Measurements from ENCODE around the gene GABBR1. TPM values are rescaled to one million over a fixed set of nuclear protein-coding genes. Genes with fewer than 3 reads are reported as not detected.

Gene GABBR1
- total RNA-seq, result 130 to 138 TPM (median 134 TPM) in 3 replicates

- TF ChIP-seq CTCF (IDR thresholded peaks at IDR 0.05; ENCODE audit: unreplicated experiment), result no peak
- H3K4me1 Mint-ChIP-seq, result peaks cover 41% of the 10 kb centered on the region
- H3K4me3 Mint-ChIP-seq, result peak within 1 kb of the TSS; percentile 91
- peaks cover 7% of the 10 kb centered on the region for H3K27me3 Mint-ChIP-seq (ENCODE audit: low read depth)
- H3K9me3 Mint-ChIP-seq, result no peaks in the 10 kb centered on the region
- H3K27ac Mint-ChIP-seq, result peak within 1 kb of the TSS; percentile 77
- peak; percentile 86 to 87 for DNase-seq (ENCODE audit: low spot score in 2 of 2, unreplicated experiment in 2 of 2)
- H3K36me3 Mint-ChIP-seq, result peaks cover 2% of the 10 kb centered on the region
These were observed at the start of gene GABBR1 for GRCh38 chr6:29632789-29633533. TSS of gene GABBR1 (minus strand) at chr6:29633183. CDS start at chr6:29632385, 798 bp downstream.

- Mint-ChIP-seq H3K27ac (no peak overlapping the region), H3K27me3 (ENCODE audit: low read depth) (peaks cover 8% of the 10 kb centered on the region)
- no peak for TF ChIP-seq CTCF (IDR thresholded peaks at IDR 0.05; ENCODE audit: unreplicated experiment)
These were observed 48.8 kb upstream of the GABBR1 start for GRCh38 chr6:29681811-29682210.

GRCh38 chr6:29680904-29681303 lies 47.9 kb upstream of the GABBR1 start, which contains the start of gene ZFP57:
TSS of gene ZFP57 (minus strand) at chr6:29681152. CDS start at chr6:29677003, 4,149 bp downstream.
- Mint-ChIP-seq H3K4me3 (no peak within 1 kb of the TSS), H3K27ac (no peak within 1 kb of the TSS), H3K9me3 (peaks cover 8% of the 10 kb centered on the region), H3K4me1 (peaks cover 7% of the 10 kb centered on the region), H3K27me3 (ENCODE audit: low read depth) (peaks cover 5% of the 10 kb centered on the region), H3K36me3 (no peaks in the 10 kb centered on the region)
- TF ChIP-seq CTCF (IDR thresholded peaks at IDR 0.05; ENCODE audit: unreplicated experiment), result no peak
- no peak for DNase-seq (ENCODE audit: low spot score in 2 of 2, unreplicated experiment in 2 of 2)

More at GRCh38 chr6:29681811-29682210, 48.8 kb upstream of the GABBR1 start:
- H3K9me3 Mint-ChIP-seq, result peaks cover 8% of the 10 kb centered on the region
- peaks cover 4% of the 10 kb centered on the region for H3K4me1 Mint-ChIP-seq
- no peak overlapping the region for H3K4me3 Mint-ChIP-seq
- no peak for DNase-seq (ENCODE audit: low spot score in 2 of 2, unreplicated experiment in 2 of 2)
- H3K36me3 Mint-ChIP-seq, result no peaks in the 10 kb centered on the region

GRCh38 chr6:29680416-29680815 lies 47.4 kb upstream of the GABBR1 start:
- Mint-ChIP-seq H3K36me3 (no peaks in the 10 kb centered on the region), H3K27me3 (ENCODE audit: low read depth) (peaks cover 5% of the 10 kb centered on the region), H3K9me3 (peaks cover 7% of the 10 kb centered on the region), H3K4me3 (no peak overlapping the region), H3K27ac (no peak overlapping the region), H3K4me1 (peaks cover 7% of the 10 kb centered on the region)
- no peak for DNase-seq (ENCODE audit: low spot score in 2 of 2, unreplicated experiment in 2 of 2)
- no peak for TF ChIP-seq CTCF (IDR thresholded peaks at IDR 0.05; ENCODE audit: unreplicated experiment)

GRCh38 chr6:29679962-29680361 lies 47.0 kb upstream of the GABBR1 start:
- no peak overlapping the region for H3K4me3 Mint-ChIP-seq

More at GRCh38 chr6:29679962-29680361, 47.0 kb upstream of the GABBR1 start:
- no peak for DNase-seq (ENCODE audit: low spot score in 2 of 2, unreplicated experiment in 2 of 2)
- peaks cover 2% of the 10 kb centered on the region for H3K9me3 Mint-ChIP-seq
- H3K36me3 Mint-ChIP-seq, result no peaks in the 10 kb centered on the region
- no peak overlapping the region for H3K27ac Mint-ChIP-seq
- H3K4me1 Mint-ChIP-seq, result peaks cover 7% of the 10 kb centered on the region
- H3K27me3 Mint-ChIP-seq (ENCODE audit: low read depth), result peaks cover 4% of the 10 kb centered on the region
- no peak for TF ChIP-seq CTCF (IDR thresholded peaks at IDR 0.05; ENCODE audit: unreplicated experiment)
